Stimulated activated CD4-positive, alpha-beta T cell treated with anti-CD3 and anti-CD28 coated beads, Interleukin-4, amount 100 ng/mL, for 4 hours (primary cell): ENCODE measurements around the gene SESTD1.
"Not testable (repeated sequence)": the region's sequence is repeated elsewhere in the genome, so short reads cannot be mapped to it uniquely, and the experiment has no call there.

Source experiments
- DNase-seq, 2 experiments: peaks; one replicate each; pipeline ENCODE4 v3.0.0-alpha.2; 2020

Gene SESTD1

GRCh38 chr2:179235463-179236108 is 29.0 kb downstream of the SESTD1 start:
- no peak for DNase-seq

GRCh38 chr2:179234658-179235240 is 29.9 kb downstream of the SESTD1 start:
- DNase-seq = no peak

DNA sequence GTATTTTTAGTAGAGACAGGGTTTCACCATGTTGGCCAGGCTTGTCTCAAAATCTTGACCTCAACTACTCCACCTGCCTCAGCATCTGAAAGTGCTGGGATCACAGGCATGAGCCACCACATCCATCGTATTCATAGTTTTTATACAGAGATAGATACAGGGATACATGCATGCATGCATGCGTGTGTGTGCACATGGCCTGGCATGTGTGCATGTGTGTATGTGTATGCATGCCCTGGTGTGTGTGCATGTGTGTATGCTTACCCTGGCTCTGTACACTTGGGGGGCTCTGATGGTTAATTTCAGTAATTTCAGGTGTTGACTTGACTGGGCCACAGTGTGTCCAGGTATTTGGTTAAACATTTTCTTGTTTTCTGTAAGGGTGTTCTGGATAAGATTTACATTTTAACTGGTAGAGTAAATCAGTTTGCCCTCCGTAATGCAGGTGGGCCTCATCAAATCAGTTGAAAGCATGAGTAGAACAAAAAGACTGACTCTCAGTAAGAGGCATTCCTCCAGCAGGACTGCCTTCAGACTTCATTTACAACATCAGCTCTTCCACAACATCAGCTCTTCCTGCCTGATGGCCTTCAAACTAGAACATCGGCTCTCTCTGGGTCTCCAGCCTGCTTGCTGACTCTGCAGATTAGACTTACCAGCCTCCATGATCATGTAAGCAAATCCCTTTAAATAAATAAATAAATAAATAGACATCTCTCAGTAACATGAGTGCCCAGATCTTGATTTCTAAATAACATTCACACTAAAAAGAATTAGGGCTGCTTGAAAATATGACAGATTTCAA is 30.8 kb downstream of the SESTD1 start:
- DNase-seq = no peak

GRCh38 chr2:179233083-179233490 is 31.5 kb downstream of the SESTD1 start:
- DNase-seq = no peak

DNA sequence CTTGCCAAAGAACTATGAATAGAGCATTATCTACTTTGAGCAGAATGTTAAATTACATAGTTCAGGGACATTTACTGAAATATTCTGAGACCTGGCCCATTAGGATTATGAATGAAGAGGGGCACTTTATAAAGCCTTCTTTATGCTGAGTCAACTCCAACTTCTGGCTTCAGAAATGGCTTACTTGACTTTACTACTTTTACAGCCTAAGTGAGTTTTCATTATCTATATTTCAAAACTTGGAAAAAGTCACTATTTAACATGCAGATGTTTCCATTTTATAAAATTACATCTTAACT is 37.7 kb downstream of the SESTD1 start:
- no peak for DNase-seq

- DNase-seq = no peak
Measured at GRCh38 chr2:179226203-179226960, 38.2 kb downstream of the SESTD1 start.

GRCh38 chr2:179224361-179224760 is 40.3 kb downstream of the SESTD1 start:
- DNase-seq = no peak

DNA sequence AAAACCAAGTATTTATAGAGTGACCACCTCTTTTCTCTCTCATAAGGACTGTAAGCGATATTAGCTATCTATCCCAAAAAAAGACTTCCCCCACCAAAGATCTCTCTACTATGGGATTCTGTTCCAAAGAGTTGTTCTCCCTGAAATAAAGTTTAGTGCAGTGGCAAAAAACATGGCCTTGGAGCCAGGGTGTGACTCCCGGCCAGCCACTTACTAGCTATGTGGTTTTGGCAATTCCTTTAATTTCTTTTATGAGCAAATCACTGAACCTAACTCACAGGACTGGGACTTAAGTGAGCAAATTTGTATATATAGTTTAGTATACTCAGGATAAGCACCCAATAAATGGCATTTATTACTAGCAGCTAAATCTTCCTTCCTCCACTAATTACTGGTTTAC is 42.6 kb downstream of the SESTD1 start:
- DNase-seq = no peak

DNA sequence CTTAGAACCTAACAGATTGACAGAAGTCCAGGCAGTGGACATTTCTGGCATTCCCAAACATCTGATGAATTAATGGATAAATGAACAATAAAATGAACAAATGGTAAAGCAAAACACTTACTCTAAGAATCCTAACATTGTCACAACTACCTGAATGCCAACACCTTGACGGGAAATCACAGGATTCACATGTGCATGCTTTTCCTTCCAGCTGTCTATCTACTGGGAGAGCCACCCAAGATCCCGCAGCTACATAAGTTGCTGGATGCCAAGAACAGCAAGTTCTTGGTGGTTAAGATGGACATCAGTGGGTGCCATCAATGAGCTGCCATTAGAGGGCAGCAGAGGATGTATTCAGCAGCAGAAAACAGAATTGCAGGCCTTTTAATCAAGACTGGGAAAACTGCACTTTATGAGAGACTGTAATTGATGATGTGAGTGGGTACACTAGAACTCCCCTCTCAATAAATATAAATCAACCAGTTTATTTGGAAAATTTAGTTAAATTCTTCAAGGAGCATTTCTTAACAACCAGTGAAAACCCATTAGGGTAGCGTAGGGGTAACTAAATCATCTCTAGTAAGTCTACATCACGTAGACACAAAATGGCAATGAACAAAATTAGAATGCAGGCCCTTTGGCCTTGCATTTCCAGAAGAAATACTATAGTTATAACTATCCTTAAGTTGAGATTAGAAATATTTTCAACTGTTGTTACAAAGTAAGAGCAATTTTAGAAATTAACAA is 45.6 kb downstream of the SESTD1 start:
- peak; percentile 32 to 38 for DNase-seq

GRCh38 chr2:179214671-179215070 is 50.0 kb downstream of the SESTD1 start:
- not testable (repeated sequence) for DNase-seq

GRCh38 chr2:179211355-179211754 is 53.3 kb downstream of the SESTD1 start:
- no peak for DNase-seq

GRCh38 chr2:179208277-179208676 is 56.4 kb downstream of the SESTD1 start:
- DNase-seq = not testable (repeated sequence)

GRCh38 chr2:179207047-179207446 is 57.6 kb downstream of the SESTD1 start:
- no peak for DNase-seq

GRCh38 chr2:179201869-179202268 is 62.8 kb downstream of the SESTD1 start:
- no peak for DNase-seq

GRCh38 chr2:179195926-179196590 is 68.6 kb downstream of the SESTD1 start:
- DNase-seq = not testable (repeated sequence)

GRCh38 chr2:179195141-179195540 is 69.5 kb downstream of the SESTD1 start:
- no peak for DNase-seq

DNA sequence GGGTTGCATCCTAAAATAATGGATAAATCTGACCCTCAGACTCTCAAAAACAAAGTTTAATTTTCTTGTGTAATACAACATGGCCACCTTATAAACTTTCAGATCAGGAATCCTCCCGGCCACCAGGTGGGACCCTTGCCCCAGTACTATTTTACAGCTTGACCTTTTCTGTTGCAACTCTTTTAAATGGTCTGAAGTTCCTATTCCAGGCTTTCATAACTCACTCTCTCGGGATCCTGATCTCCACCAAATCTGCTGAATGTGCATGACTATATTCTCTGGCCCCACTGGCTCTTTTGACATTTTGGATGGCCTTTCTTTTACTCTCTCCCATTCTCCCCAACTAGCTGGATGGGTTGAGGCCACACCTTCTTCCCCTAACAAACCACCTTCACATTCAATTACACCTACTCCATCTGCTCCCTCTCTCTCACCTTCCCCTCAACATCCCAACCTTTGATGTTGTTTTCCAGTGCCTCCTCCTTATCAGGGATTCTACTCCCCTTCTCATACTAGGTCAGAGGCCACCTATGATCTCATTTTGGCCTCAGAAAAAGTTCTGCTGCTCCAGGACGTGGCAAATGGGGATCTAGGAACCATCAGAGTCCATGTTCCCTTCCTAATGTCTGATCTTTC is 70.8 kb downstream of the SESTD1 start:
- no peak for DNase-seq

DNA sequence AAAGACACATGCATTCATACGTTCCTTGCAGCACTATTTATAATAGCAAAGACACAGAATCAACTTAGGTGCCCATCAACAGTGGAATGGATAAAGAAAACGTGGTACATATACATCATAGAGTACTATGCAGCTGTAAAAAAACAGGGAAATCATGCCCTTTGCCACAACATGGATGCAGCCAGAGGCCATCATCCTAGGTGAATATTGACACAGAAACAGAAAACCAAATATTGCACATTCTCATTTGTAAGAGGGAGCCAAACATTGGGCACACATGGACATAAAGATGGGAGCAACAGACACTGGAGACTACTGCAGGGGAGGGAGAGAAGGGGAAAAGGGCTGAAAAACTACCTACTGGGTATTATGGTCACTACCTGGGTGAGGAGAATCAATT is 73.5 kb downstream of the SESTD1 start:
- no peak for DNase-seq

DNA sequence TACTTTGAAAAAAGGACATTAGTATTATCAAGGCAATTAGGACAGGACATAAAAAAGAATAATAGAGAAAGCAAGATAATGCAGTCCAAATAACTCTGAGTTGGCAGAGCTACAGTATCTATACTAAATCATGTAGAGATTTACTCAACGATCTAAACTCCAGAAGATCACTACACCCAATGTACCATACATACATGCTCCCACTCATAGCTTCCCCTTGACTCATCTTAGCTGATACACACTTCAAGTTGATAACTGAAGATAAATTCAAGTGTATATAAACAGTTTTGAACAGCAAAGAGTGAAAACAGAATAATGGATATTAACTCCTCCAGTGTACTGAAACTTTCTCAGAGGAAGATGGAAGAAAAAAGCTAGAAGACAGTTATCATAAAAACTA is 78.5 kb downstream of the SESTD1 start:
- DNase-seq = no peak

GRCh38 chr2:179184610-179185009 is 80.0 kb downstream of the SESTD1 start:
- DNase-seq = no peak

- no peak for DNase-seq
Measured at GRCh38 chr2:179181002-179181401, 83.6 kb downstream of the SESTD1 start.

DNA sequence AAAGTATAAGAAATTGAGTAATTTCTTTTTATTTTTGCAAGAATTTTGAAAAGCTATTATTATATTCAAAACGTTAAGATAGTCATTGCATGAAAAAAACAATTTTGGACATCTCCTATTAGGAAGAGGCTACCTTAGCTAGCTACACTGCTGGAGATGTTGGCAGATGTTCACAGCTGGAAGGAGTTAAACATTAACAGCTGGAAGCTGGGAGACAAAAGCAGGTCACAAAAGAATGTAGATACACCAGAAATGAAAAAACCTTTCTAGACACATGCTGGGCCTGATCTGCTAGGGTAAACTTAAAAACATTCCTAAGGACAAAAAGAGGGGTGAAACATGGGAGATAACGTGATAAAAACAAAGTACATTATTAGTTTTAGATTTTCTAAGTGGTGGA is 84.4 kb downstream of the SESTD1 start:
- DNase-seq = no peak
